GM19463 (cell line): ENCODE results near the gene DYNC2H1.

Source experiments
- ATAC-seq: cut with Tn5 transposase; IDR thresholded peaks from one replicate; pipeline ENCODE4 v1.9.1; 2021; ENCODE audit warnings: mild to moderate bottlenecking, moderate library complexity; ENCODE audit not compliant: unreplicated experiment

The DYNC2H1 gene

DNA sequence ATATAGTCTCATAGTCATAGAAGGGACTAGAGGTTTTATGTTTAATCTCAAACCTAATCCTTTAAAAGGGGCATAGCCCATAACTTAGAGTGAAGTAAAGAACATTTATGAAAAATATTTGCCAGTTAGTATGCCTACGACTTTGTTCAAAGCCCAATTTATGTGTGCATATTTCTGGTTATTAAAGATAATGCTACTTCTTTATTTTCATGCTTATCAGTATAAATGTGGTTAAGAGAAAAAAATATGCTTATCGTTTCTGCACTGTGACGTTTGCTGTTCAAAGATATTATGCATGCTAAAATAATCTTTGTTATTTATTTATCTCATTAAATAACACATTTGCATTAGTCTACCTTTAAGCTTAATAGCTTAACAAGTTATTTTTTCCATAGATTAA is 343.9 kb downstream of the DYNC2H1 start:
- ATAC-seq = no peak

DNA sequence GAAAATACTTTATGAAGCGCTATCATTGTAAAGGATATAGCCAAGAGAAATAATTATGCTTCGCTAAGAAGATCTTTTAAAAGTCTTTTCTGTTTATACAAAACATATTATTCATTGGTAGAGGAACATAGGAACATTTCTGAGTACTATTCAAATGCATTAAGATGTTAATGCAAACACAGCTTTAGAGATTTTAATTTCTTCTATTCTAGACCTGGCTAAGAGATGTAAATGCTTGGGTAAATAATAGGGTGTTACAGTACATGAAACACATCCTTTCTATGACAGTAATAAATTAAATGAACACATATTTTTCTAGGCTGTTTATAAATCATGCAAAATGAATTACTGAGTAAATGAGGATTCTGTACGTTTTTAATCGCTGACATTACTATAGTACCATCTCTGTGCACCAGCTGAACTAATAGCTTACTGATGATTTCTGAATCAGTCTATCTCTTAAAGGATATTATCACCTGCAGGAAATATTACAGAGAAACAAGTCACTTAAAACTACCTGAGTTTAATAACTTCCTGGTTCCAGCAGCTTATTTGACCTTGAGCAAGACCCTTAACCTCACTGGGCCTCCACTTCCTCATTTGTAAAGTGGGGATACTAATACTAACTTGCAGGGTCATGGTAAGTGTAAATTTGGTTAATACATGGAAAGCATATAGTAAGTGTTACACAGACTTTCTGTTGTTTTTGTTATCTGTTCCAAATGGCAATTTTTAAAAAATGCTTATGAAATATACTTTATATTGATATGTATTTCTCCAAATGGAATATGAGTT is 344.9 kb downstream of the DYNC2H1 start:
- no peak for ATAC-seq

DNA sequence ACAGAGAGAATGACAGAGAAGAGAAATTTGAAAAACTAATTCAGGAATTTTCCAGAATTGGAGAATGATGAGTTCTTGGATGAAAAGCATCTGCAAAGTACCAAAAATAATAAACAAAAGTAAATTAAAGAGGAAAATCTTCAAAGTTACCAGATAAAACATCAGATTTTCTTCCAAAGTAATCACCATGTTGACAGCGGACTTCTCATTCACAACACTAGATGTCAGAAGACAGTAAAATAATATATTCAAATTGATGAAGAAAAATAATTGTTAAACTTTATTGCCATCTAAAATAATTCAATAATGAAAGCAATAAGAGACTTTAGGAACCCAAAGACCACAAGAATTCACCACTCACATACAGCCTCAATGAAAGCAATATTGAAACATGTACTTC is 355.2 kb downstream of the DYNC2H1 start:
- no peak for ATAC-seq

DNA sequence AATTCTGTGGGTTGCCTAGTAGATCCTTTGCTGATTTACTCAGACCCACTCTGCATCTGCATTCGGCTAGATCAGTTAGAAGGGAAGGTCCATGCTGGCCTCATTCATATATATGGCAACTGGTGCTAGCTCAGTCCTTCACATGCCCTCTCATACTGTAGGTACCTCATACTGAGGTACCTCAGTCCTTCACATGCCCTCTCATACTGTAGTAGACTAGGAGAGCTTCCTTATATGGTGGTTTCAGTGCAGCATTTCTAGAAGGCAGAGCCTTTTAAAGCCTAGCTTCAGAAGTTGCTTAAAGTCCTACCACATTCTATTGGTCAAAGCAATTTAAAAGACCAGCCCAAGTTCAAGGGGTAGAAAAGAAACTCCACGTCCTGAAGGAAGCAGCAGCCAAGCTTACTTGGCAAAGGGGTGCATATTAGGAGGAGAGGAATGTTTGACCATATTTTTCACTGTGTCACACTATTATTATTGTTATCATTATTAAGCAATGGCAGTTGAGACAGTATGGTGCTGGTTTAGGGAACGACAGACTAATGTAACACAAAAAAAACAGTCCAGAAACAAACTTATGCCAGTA is 356.4 kb downstream of the DYNC2H1 start:
- no peak for ATAC-seq

DNA sequence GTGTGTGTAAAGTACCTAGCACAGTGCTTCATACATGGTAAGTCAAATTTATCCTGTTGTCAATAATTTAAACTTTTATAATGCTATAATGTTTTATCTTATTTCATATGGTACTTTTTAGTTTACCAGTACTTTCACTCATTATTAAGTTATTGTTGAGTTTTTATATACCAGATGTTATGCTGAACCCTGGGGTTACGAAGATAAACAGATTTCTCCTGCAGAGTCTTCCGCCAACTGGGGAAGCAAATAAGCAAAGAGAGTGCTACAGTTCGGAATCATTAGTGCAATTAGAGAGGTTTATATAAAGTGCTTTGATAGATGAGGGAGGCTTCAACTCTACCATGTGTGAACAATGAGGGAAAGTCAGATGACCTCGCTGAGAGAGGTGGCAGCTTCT is 362.3 kb downstream of the DYNC2H1 start:
- ATAC-seq = no peak

DNA sequence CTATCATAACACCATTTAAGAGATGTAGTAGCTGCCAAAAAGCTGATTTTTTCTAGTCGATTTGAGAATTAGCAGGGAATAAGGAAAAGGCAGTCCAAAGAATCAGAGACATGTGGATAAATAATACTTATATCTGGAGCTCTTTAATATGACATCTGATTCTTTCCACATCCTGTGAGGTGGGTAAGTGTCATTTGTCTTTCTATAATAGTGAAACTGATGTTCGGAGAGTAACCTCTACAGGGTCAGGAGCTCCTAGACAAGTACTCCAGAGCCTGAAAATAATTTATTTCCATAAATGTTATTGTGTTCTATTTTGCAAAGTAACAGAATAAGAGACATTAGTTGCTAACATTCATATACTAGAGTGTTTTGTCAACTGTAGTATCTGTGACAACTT is 367.6 kb downstream of the DYNC2H1 start:
- no peak for ATAC-seq

DNA sequence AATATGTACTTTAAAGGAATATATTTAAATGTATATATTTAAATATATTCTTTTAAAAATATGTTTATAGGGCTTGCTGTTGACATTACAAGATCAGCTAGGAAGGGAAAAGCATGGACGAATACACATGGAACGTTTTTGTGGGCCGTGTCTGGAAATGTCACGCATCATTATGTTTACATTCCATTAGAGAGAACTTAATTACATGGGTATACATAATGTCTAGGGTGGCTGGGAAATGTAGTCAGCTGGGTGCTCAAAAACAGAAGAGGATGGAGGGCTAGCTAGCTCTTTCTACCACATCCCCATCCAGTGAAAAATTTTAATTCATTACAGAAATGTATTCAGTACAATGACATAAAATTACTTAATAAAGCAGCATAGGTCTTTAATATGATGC is 371.2 kb downstream of the DYNC2H1 start:
- no peak for ATAC-seq

DNA sequence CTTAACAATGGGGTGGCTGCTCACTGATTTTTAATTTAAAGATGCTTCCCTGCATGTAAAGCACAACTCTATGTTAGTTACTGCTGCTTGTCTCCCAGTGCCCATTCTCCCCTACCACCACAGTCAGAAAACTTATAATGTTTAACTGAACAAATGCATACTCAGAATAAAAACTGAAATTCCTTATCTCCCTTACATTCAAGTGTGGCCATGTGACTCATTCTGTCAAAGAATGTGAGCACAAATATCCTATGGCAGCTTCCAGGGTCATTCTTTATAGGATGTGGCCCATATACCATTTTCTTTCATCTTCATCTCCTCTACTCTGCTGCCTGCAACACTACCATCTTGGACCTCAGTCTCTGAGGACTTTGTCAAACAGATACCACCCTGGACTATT is 374.8 kb downstream of the DYNC2H1 start:
- ATAC-seq = no peak

DNA sequence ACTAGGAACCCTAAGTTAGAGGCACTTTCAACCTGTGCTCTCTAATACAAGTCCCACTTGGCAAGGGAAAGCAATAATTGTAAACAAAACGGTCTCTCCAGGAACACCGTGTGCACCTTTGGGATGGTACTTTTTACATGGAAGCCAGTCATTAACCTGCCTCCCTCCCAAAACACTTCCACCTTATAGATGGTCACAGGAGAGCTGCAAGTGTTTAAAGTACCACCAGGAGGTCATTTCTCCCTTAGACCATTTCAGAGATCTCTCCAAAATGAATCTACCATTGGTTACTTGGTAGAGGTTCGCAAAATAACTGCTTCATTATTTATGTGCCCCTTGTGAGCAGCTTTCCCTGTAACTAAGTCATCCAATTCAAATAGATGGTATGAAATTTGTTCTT is 375.3 kb downstream of the DYNC2H1 start:
- no peak for ATAC-seq

DNA sequence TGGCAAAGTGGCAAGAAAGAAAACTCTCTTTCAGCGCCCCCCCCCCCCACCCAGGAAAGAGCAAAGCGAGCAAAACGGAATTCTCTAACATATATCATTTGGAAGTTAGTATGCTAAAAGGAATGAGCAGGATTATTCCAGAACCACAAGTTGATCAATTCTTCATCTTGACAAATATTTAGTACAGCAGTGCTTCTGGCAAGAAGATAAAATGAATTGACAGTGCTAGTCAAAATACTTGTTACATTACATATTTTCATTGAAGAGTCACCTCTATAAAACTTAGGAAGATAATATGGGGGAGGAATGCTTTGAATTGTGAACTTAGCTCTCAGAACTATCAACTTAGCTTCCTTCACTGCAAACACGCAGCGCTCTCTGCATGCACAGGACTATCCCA is 377.4 kb downstream of the DYNC2H1 start:
- ATAC-seq = no peak

DNA sequence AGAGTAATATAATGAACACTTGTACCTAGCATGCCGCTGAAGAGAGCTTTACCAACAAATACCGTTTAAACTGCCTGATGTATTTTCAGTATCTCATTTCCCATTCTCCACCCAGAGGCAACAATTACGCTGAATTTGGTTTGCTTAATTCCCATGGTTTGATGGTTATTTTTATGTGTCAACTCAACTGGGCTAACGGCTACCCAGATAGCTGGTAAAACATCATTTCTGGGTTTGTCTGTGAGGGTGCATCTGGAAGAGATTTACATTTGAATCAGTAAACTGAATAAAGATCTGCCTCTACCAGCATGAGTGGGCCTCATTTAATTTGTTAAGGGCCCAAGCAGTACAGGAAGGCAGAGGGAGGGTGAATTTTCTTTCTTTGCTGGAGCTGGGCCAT is 377.9 kb downstream of the DYNC2H1 start:
- ATAC-seq = no peak

DNA sequence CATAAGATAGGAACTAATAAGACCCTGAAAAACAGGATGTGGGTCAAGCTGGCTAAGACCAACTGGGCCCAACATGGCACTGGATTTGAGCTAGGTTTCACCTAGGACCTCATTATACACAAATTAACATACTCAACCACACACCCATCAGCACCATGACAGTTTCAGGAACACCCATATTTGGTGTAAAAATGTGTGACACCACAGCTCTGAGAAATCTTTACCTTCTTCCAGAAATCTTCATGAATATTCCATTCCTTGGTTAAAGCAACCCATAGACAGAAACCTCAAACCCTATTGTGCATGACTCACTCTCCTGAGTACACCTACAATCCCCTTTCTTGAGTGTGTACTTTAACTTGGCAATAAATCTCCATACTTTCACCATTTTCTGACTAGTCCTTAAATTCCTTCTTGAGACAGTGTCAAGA is 378.8 kb downstream of the DYNC2H1 start:
- ATAC-seq = no peak

DNA sequence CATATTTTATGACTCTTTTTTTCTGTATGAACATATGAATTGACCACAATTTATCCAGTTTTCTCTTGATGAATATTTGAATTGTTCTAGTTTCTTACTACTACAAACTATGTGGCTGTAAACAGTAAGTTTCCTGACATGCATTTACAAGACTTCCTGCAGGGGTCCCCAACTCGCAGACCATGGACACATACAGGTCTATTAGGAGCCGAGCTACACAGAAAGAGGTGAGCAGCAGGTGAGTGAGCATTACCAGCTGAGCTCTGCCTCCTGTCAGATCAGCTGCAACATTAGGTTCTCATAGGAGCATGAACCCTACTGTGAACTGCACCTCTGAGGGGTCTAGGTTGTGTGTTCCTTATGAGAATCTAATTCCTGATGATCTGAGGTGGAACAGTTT is 379.4 kb downstream of the DYNC2H1 start:
- ATAC-seq = no peak

DNA sequence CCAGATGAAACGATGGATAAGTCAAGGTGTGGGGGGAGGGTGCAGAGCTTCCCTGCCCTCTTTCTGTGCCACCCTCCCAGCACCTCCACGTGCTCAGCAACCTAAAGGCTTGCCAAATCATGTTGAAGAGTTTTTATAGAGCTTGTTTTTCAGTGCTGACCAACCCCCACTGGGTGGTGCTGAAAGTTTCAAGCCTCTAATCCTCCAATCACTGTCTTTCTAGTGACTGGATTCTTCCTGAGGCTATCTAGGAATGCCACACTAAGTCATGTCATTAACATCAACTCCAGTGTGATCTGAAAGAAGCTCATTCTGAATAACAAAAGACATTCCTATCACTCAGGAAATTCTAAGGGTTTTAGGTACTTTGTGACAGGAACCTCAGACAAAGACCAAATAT is 382.6 kb downstream of the DYNC2H1 start:
- ATAC-seq = no peak

DNA sequence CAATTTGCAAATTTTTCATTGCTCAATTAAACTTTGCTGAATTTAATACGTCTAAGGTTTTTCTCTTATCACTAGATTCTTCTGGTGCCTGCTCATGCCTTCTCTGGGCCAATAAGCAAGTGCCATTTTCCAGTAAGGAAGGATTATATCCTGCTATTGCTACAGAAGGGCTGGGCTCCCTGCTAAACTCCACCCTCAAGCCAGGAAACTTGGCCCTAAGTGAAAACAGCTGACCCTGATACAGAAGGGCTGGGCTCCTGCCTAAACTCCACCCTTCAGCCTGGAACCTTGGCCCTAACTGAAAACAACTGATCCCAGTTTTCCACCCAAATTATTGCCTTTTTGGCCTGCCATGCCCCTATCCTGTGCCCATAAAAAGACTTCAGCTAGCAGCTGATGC is 385.3 kb downstream of the DYNC2H1 start:
- no peak for ATAC-seq

DNA sequence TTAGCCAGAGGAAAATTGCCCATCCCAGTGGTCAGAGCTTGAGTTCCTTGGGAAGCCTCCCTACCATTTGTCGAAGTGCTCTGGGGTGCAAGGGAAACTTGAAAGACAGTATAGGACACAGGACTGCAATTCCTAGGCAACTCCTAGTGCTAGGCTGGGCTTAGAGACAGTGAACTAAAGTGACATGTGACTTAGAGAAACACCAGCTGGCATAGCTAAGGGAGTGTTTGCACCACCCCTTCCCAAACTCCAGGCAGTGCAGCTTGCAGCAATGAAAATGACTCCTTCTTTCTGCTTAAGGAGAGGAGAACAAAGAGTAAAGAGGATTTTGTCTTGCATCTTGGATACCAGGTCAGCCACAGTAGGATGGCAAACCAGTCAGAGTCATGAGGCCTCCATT is 388.0 kb downstream of the DYNC2H1 start:
- ATAC-seq = no peak

DNA sequence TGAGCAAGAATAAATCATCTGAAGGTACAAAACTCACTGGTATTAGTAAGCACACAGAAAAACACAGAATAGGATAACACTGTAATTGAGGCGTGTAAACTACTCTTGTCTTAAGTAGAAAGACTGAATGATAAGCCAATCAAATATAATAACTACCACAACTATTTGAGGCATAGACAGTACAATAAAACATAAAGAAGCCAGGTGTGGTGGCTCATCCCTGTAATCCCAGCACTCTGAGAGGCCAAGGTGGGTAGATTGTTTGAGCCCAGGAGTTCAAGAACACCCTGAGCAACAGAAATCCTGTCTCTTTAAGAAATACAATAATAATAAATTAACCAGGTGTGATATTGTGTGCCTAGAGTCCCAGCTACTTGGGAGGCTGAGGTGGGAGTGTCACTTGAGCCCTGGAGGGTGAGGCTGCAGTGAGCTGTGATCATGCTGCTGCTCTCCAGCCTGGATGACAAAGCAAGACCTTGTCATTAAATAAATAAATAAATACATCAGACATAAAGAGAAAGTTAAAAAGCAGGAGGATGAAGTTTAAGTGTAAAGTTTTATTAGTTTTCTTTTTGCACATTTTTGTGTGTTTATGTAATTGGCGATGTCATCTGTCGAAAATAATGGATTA is 390.6 kb downstream of the DYNC2H1 start:
- ATAC-seq = no peak

DNA sequence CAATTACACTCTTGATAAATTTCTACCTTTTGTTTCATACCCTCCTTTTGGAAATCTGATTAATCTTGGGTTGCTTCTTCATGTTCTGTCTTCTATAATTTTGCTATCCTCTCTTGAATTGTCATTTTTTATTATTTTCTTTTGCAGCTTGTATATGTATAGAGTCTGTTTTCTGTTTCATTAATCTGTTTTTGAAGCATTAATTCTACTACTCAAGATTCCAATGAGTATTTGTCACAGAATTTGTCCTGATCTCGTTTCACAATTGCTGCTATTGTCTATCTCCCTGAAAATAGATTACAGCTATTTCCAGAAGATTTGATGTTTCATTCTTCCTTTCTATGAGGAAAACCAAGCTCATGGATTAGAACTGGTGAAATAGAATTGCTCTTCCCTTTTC is 406.1 kb downstream of the DYNC2H1 start:
- no peak for ATAC-seq

DNA sequence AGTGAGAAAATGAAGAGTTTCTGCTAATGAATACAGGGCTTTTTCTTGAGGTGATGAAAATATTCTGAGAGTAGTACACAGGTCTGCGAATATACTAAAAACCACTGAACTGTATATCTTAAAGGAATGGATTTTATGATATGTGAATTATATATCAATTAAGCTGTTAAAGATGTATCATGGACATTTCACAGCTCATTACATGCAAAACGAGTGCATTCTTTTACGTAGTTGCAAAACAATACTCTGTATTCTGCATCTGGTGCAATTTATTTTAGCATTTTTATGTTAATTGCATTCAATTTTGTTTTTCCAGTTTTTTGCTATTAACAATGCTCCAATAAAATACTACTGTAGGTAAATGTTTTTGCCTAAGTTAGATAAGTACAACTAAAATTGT is 411.6 kb downstream of the DYNC2H1 start:
- no peak for ATAC-seq

DNA sequence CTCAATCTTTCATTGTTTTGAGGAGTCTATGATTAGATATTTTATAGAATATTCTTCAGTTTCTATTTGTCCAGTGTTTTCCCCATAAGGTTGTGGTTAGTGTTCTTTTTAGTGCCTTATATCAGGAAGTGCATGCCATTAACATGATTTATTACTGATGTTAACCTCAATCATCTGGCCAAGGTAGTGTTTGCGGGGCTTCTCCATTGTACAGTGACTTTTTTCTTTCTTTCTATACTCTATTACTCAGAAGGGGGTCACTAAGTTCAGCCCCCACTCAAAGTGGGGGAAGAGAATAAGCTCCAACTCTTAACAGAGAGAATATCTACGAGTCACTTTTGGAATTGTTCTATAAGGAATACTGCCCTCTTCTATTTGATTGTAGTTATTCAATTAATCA is 415.8 kb downstream of the DYNC2H1 start:
- ATAC-seq = no peak

DNA sequence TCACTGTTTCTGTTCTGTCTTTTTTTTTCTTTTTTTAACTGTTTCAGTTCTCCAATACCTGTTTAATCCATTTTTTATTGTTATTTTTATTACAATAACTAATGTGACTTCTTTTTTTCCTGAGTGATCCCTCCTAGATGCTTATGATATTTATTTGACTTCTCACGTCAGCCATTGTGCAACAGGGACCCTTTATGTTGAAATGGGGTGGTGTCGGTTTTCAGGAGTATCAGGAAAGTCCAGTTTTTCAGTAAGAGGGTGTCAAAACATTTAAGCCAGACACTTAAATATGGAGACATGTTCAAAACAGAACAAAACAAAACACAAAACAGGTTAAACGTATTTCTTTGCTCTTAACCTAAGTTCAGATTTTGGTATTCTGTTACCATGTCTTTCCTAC is 418.8 kb downstream of the DYNC2H1 start:
- ATAC-seq = no peak

DNA sequence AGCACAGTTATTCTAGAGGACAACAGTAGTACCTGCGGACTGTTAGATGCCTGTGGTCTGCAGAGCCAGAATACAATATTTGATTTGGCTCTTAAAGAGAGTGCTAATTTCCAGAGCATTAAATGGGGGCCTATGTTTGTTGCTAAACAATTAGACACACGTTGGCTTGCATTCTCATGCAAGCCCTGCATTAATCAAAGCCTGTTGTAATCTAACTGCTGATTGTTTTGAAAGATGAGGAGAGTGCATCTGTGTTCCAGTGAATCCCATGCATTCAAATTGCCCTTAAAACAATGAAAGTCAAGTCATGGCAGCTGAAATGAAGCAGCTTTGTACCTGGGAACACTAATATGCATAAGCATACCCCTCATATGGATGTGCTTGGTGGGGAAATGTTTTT is 419.4 kb downstream of the DYNC2H1 start:
- ATAC-seq = no peak
